Suppressor macrophage treated with lipopolysaccharide for 4 hours (primary cell): ENCODE data around the gene SLC15A4.

ENCODE experiments used
- DNase-seq: peaks from one replicate; pipeline ENCODE4 v3.0.0-alpha.2; 2020

Gene SLC15A4

GRCh38 chr12:128791395-128792322, 32.1 kb downstream of the SLC15A4 start:
- peak; percentile 63 for DNase-seq

- no peak for DNase-seq
These were observed 32.9 kb downstream of the SLC15A4 start for GRCh38 chr12:128790653-128791373.

GRCh38 chr12:128790221-128790620, 33.5 kb downstream of the SLC15A4 start:
- DNase-seq = no peak

GRCh38 chr12:128789356-128789929, 34.3 kb downstream of the SLC15A4 start:
- peak; percentile 74 for DNase-seq

GRCh38 chr12:128787827-128788226, 35.9 kb downstream of the SLC15A4 start:
- DNase-seq = no peak

GRCh38 chr12:128786741-128787391, 36.9 kb downstream of the SLC15A4 start:
- no peak for DNase-seq

GRCh38 chr12:128784030-128784760, 39.6 kb downstream of the SLC15A4 start:
- no peak for DNase-seq

- peak; percentile 84 for DNase-seq
These were observed 40.6 kb downstream of the SLC15A4 start for GRCh38 chr12:128783129-128783574.

GRCh38 chr12:128779901-128780300, 43.9 kb downstream of the SLC15A4 start:
- DNase-seq = no peak

GRCh38 chr12:128772249-128772648, 51.5 kb downstream of the SLC15A4 start:
- DNase-seq = no peak

- DNase-seq = peak; percentile 61
These were observed 52.1 kb downstream of the SLC15A4 start for GRCh38 chr12:128771681-128772080.

- no peak for DNase-seq
These were observed 56.2 kb downstream of the SLC15A4 start for GRCh38 chr12:128767518-128767917.

GRCh38 chr12:128766738-128767501, 56.8 kb downstream of the SLC15A4 start:
- no peak for DNase-seq

- no peak for DNase-seq
These were observed 60.4 kb downstream of the SLC15A4 start for GRCh38 chr12:128763395-128763794.

GRCh38 chr12:128761379-128761790, 62.4 kb downstream of the SLC15A4 start:
- no peak for DNase-seq

- DNase-seq = no peak
These were observed 68.2 kb downstream of the SLC15A4 start for GRCh38 chr12:128755566-128755965.

GRCh38 chr12:128754275-128754674, 69.5 kb downstream of the SLC15A4 start:
- no peak for DNase-seq

GRCh38 chr12:128753438-128753837, 70.3 kb downstream of the SLC15A4 start:
- no peak for DNase-seq

GRCh38 chr12:128752386-128752785, 71.4 kb downstream of the SLC15A4 start:
- no peak for DNase-seq

- DNase-seq = no peak
These were observed 76.3 kb downstream of the SLC15A4 start for GRCh38 chr12:128747441-128747840.
